HS-5 (cell line): ENCODE results near the gene KANK3.
"Not testable (repeated sequence)": the region's sequence is repeated elsewhere in the genome, so short reads cannot be mapped to it uniquely, and the experiment has no call there.

Experiments
- DNase-seq: peaks from one replicate; pipeline ENCODE4 v3.0.0-alpha.2; 2012; ENCODE audit warnings: low read depth

The KANK3 gene

DNA sequence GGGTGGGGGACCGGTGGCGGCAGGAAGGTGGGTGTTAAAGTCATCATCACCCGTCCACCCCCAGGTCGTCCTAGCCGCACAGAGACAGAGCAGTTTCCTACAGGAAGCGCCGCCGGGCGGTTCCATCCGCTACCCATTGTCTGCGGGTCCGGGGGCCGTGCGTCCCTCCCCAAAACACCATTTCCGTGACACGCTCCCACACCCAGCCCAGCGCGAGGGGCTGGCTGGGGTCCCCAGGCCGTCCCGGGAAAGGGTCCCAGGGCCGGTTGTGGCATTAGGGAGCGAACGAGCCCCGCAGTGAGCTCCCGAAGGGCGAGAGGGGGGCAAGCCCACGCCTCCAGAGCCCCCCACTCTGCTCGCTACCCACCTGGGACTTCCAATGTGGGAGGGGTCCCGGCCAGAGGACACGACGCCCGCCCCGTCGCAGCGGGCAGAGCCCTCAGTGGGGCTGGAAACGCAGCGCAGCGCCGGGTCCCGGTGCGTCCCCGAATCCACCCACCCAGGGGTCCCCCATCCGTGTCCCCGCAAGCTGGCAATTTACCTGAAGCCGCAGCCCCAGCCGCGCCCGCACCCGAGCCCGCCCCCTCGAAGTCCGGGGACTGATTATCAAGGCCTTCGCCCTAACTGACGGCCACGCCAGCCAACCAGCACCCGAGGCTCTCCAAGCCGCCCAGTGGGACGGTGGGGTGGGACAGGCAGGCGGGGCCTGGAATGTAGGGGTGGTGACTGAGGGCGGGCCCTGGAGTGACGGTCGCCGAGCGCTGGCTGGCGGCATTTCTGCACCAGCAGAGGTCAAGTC, at the start of gene KANK3:
TSS of gene KANK3 (minus strand) at position 579 of the 799 bp plus-strand sequence. CDS start 5,434 bp downstream, outside the sequence.
- no peak for DNase-seq

DNA sequence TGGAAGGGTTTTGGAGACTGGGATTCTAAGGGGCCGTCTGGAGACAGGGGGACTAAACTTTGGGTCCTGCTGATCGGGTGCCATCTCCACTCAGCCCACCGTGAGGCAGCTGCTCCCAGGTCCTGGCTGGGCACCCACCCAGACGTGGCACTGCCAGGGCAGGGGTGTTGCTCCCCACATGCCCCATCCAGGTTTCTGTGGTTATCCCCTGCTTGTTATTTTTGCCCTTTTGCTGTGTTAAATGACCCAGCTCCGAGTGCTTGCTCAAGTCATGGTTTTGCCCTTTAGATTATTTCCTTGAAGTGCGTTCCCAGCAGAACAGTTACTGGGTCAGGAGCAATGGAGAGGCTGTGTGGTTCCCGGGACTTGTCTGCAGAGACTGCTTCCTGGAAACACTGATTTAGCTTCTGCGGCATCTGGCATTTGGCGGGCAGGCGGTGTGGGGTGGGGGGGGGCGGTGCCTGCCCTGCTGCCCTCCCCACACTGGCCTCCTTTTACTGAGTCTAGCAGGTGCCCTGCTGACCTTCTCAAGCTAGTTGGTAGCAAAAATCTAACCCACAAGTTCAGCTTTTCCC, 49.0 kb upstream of the KANK3 start:
- no peak for DNase-seq

DNA sequence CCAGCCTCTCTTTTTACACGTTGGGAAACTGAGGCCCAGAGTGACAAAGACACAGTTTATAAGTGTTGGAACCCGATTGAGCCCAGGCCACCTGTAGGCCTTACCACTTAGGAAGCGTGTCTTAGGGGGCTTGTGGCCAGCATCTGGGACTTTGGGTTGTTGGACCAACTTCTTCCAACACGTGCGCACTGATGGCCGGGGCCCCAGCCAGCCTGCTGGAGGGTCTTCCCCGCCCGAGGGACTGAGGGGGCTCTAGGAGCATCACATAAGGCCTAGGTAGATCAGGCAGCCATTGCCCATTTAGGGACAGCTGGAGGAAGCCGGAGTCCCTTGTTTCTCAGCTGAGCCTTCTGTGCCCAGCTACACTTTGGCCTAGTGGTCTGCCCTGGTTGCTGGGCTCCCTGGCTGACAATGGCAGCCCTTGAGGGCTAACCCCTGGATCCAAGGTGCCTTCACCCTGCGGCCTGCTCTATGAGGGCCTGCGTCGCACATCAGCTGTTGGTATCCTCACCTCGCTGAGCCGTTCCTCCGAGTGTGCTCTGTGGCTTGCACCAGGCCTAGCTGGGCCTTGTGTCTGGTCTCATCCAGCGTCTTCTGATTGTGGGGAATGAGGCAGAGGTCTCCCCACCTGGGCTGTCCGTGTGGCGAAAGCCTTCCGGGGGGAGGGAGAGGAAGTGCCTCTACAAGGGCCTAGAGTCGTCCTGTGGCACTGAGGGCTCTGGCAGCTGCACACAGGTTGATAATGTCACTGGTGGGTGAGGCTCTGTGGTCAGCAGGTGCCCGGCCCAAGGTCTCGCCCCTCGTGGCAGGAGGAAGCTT, 48.3 kb upstream of the KANK3 start:
- DNase-seq: no peak

DNA sequence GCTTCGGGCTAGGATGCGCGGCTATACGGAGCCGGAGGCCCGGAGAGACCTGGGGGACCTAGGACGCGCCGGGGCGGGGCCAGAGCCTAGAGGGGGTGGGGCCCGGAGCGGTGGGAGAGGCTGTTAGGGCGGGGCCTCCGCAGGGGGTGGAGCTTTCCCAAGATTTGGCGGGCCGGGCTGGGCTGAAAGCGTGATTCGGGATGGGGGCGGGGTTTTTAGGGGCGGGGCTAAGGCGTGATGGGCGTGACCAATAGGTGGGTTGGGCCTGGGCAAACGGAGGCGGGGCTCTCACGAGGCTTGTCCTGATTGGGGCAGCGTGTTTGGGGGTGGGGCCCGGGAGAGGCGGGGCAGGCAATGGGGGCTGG, 47.5 kb upstream of the KANK3 start:
- peak; percentile 58 for DNase-seq

DNA sequence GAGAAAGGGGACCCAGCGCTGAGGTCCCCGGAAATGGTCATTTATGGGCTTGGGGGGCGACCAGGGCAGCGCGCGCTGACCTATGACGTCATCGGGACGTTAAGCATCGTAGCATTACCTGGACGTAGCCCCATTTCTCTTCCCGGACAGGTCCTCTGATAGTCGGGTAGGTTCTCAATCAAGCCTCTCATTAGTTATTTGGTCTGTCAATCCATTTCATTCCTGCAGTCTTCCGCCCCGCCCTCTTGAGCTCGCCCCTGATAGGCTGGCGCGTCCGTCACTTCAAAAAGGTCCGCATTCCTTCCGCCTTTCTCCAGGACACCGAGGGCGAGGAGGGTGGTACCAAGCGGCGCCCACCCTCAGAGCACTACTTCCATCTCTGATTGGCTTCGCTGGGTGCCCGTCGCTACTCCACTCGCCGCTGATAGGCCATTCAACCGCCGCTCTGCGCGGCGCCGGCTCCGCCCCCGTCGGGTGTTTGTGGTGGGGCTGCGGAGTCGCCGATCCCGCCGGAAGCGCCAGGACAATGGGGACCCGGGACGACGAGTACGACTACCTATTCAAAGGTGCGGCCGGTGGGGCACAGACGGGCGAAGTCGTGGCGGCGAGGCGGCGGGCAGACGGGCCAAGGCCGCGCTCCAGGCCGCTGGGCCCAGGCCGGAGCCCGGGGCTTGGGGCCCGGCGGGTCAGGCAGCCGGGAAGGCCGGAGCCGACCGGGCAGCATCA, 47.0 kb upstream of the KANK3 start, which contains the start of gene RAB11B:
TSS of gene RAB11B (plus strand) at position 470 of the 726 bp plus-strand sequence. CDS start at position 527, 57 bp downstream.
- DNase-seq: peak; percentile 99

DNA sequence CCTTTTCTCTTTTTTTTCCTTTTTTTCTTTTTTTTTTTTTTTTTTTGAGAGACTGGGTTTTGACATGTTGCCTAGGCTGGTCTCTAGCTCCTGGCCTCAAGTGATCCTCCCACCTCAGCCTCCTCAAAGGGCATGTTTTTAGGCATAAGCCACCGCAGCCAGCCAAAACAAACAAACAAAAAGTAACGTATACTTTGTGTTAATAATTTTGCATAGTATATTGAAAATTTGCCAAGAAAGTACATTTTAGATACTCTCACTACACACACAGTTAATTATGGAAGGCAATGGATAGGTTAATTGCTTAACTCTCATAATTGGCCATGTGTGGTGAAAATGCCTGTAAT, 45.5 kb upstream of the KANK3 start:
- DNase-seq: no peak

DNA sequence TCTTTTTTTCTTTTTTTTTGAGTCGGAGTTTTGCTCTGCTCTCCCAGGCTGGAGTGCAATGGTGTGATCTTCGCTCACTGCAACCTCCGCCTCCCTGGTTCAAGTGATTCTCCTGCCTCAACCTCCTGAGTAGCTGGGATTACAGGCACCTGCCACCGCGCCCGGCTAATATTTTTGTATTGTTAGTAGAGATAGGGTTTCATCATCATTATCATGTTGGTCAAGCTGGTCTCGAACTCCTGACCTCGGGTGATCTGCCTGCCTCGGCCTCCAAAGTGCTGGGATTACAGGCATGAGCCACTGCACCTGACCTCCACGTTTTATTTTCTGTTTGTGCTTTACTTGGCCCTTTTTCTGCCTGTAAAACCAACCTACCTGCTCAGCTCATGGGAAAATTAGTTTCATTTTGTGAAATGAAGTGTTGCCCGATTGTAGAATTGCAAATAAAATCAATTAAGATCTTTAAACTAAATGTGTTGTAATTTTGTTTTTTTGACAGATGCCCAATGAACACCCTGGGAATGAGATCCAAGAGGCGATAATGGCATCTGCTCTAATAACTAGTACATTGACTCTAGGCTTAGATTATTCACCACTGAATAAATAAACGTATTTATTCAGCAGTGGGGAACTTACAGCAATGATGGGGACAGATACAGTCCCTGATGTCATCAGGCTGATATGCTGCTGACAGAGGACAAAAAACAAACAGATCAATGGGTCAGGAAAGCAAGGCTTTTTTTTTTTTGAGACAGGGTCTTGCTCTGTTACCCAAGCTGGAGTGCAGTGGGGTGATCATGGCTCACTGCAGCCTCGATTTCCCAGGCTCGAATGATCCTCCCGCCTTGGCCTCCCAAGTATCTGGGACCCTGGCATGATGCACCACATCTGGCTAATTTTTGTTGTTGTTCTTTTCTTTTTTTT, 44.9 kb upstream of the KANK3 start:
- no peak for DNase-seq

DNA sequence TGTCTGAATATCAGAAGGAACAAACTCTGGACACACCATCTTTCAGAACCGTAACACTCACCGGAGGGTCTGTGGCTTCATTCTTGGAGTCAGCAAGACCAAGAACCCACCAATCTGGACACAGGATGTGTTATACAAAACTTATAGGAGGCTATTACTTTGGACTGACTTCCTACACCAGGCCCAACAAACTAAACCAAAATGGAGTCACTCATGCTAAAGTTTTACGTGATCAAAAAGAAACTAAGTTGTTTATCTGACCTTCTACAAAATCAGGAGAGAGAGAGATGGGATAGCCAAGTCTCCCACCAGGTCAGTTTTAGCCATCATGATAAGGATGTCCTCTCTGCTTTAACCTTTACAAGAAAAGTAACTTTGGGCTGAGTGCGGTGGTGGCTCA, 43.9 kb upstream of the KANK3 start:
- no peak for DNase-seq

DNA sequence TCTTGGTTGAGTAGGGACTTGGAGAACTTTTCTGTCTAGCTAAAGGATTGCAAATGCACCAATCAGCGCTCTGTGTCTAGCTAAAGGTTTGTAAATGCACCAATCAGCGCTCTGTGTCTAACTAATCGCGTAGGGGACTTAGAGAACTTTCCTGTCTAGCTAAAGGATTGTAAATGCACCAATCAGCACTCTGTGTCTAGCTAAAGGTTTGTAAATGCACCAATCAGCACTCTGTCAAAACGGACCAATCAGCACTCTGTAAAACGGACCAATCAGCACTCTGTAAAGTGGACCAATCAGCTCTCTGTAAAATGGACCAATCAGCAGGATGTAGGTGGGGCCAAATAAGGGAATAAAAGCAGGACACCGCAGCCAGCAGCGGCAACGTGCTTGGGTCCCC, 43.4 kb upstream of the KANK3 start:
- not testable (repeated sequence) for DNase-seq

DNA sequence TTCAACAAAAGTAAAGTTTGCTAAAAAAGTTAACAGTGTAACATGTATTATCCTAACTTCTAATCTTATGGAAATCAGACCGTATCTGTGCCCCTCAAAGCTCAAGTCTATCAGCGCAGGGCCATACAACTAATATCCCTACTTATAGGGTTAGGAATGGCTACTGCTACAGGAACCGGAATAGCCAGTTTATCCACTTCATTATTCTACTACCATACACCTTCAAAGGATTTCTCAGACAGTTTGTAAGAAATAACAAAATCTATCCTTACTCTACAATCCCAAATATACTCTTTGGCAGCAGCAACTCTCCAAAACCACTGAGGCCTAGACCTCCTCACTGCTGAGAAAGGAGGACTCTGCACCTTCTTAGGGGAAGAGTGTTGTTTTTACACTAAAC, 42.5 kb upstream of the KANK3 start:
- DNase-seq: not testable (repeated sequence)

DNA sequence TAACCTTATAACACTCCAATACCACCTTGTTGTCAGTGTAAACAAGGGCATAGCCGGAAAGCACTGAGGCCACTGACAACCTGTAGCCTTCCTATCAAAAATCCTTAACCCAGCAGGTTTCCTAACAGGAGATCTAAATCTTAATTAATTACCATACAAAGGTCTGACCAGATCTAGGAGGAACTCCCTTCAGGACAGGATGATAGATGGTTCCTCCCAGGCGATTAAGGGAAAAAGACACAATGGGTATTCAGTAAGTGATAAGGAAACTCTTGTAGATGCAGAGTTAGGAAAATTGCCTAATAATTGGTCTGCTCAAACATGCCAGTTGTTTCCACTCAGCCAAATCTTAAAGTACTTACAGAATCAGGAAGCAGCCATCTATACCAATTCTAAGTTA, 42.0 kb upstream of the KANK3 start:
- not testable (repeated sequence) for DNase-seq

DNA sequence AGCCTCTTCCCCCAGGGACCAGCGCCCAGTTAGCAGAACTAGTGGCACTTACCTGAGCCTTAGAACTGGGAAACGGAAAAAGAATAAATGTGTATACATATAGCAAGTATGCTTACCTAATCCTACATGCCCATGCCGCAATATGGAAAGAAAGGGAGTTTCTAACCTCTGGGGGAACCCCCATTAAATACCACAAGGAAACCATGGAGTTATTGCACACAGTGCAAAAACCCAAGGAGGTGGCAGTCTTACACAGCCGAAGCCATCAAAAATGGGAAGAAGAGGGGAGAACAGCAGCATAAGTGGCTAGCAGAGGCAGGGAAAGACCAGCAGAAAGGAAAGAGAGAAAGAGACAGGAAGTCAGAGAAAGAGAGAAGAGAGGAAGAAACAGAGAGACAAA, 41.5 kb upstream of the KANK3 start:
- DNase-seq: not testable (repeated sequence)

DNA sequence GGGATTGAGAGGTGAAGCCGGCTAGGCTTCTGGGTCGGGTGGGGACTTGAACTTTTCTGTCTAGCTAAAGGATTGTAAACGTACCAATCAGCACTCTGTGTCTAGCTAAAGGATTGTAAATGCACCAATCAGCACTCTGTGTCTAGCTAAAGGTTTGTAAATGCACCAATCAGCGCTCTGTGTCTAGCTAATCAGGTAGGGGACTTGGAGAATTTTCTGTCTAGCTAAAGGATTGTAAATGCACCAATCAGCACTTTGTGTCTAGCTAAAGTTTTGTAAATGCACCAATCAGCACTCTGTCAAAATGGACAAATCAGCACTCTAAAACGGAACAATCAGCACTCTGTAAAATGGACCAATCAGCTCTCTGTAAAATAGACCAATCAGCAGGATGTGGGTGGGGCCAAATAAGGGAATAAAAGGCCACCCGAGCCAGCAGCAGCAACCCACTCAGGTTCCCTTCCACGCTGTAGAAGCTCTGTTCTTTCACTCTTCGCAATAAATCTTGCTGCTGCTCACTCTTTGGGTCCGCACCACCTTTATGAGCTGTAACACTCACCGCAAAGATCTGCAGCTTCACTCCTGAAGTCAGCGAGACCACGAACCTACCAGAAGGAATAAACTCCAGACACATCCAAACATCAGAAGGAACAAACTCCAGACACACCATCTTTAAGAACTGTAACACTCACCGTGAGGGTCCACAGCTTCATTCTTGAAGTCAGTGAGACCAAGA, 36.3 kb upstream of the KANK3 start:
- DNase-seq: not testable (repeated sequence)

DNA sequence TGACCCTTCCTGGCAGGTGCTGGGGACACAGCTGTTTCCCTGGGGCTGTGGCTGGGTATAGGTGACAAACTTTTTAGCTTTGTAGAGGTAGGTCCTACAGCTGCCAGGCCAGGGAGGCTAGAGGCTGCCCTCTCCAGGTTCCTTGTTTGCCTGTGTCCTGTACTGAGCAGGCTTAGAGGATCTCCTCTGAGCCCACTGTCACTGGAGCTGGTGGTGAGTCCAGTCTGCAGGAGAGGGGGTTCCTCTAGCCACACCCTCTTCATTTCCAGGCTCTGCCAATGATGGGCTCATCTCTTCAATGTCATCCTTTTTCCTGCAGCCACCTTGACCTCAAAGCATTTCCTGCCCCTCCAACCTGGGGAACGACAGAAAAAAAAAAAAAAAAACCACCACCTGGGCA, 34.5 kb upstream of the KANK3 start:
- no peak for DNase-seq

DNA sequence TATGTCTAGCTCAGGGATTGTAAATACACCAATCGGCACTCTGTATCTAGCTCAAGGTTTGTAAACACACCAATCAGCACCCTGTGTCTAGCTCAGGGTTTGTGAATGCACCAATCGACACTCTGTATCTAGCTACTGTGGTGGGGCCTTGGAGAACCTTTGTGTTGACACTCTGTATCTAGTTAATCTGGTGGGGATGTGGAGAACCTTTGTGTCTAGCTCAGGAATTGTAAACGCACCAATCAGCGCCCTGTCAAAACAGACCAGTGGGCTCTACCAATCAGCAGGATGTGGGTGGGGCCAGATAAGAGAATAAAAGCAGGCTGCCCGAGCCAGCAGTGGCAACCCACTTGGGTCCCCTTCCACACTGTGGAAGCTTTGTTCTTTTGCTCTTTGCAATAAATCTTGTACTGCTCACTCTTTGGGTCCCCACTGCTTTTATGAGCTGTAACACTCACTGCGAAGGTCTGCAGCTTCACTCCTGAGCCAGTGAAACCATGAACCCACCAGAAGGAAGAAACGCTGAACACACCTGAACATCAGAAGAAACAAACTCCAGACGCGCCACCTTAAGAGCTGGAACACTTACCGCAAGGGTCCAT, 33.4 kb upstream of the KANK3 start:
- not testable (repeated sequence) for DNase-seq

DNA sequence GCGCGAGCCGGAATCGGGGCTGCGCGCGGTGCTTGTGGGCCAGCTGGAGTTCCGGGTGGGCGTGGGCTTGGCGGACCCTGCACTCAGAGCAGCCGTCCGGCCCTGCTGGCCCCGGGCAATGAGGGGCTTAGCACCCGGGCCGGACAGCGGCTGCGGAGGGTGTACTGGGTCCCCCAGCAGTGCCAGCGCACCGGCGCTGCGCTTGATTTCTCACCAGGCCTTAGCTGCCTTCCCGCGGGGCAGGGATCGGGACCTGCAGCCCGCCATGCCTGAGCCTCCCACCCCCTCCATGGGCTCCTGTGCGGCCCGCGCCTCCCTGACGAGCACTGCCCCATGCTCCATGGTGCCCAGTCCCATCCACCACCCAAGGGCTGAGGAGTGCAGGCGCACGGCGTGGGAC, 32.7 kb upstream of the KANK3 start:
- DNase-seq: not testable (repeated sequence)

DNA sequence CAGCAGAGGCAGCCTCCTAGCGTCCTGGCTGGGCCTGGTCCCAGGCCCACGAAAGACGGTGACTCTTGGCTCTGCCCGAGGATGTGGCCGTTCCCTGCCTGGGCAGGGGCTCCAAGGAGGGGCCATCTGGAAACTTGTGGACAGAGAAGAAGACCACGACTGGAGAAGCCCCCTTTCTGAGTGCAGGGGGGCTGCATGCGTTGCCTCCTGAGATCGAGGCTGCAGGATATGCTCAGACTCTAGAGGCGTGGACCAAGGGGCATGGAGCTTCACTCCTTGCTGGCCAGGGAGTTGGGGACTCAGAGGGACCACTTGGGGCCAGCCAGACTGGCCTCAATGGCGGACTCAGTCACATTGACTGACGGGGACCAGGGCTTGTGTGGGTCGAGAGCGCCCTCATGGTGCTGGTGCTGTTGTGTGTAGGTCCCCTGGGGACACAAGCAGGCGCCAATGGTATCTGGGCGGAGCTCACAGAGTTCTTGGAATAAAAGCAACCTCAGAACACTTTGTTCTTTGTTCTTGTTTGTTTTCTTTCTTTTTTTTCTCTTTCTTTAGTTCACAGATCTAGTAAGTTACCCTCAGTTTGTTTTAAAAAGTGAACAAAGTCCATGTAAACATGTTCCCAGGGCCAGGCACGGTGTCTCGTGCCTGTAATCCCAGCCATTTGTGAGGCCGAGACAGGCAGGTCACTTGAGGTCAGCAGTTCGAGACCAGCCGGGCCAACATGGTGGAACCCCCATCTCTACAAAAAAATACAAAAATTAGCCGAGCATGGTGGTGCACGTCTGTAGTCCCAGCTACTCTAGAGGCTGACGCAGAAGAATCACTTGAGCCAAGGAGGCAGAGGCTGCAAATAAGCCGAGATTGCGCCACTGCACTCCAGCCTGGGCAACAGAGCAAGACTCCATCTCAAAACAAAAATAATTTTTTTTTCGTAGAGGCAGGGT, 31.1 kb upstream of the KANK3 start:
- no peak for DNase-seq

DNA sequence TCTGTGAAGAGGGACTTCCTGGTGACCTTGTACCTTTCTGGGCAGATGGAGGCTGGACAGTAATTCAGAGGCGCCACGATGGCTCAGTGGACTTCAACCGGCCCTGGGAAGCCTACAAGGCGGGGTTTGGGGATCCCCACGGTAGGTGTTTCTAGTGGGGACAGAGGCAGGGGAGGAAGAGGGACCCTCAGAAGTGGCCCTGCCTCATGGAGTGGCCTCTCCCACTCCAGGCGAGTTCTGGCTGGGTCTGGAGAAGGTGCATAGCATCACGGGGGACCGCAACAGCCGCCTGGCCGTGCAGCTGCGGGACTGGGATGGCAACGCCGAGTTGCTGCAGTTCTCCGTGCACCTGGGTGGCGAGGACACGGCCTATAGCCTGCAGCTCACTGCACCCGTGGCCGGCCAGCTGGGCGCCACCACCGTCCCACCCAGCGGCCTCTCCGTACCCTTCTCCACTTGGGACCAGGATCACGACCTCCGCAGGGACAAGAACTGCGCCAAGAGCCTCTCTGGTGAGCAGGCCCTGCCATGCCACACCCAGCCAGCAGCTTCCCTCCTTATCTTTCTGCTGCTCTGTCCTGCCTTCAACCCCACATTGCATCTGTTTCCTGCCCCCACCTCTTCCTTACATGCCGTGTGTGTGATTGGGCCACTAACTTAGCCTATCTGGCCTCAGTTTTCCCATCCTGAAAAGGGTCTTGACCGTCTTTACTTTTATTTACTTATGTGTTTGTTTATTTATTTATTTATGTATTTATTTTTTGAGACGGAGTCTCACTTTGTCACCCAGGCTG, 28.1 kb upstream of the KANK3 start:
- no peak for DNase-seq
